ENCODE results near the gene TMPRSS6. TPM values are rescaled to one million over a fixed set of nuclear protein-coding genes. Genes with fewer than 3 reads are reported as not detected.

TMPRSS6 gene
- total RNA-seq, 1 experiment from 2014 or later, result 0.39 TPM

- Histone ChIP-seq H3K27ac (ENCODE audit: low read depth, low read length) (no peak overlapping the region), H3K79me2 (ENCODE audit: insufficient read depth, low read length) (no peaks in the 10 kb centered on the region), H3K4me3 (replicated peaks in 1 of 2; ENCODE audit: low read depth in 1 of 2, low read length in 2 of 2) (no peak overlapping the region), H3K4me1 (ENCODE audit: control insufficient read depth in 1 of 2, insufficient read depth in 2 of 2, low read length in 2 of 2) (peaks cover 0 to 4% of the 10 kb centered on the region in 2 experiments; a peak in 1 of 4 replicates), H3K36me3 (ENCODE audit: control insufficient read depth in 1 of 2, insufficient read depth in 2 of 2, low read length in 2 of 2) (no peaks in the 10 kb centered on the region), H3K4me2 (ENCODE audit: low read length) (no peak overlapping the region), H3K9me2 (ENCODE audit: insufficient read depth) (no peaks in the 10 kb centered on the region), H3K9me3 (ENCODE audit: control insufficient read depth in 1 of 2, insufficient read depth in 1 of 2, low read depth in 1 of 2, low read length in 2 of 2) (no peaks in the 10 kb centered on the region; a peak in 1 of 4 replicates), H3K9ac (ENCODE audit: low read length) (no peak overlapping the region), H3K27me3 (ENCODE audit: insufficient read depth, low read length) (no peaks in the 10 kb centered on the region), H2AFZ (ENCODE audit: low read depth, low read length, poor library complexity, severe bottlenecking) (no peak overlapping the region), H4K20me1 (ENCODE audit: insufficient read depth) (no peaks in the 10 kb centered on the region)
- ChIA-PET CTCF (no interaction called here), RAD21 (ENCODE audit: low non-redundant PET in 1 of 2, low total read pairs in 2 of 2, uncharacterized antibody in 2 of 2, unreplicated experiment in 2 of 2) (no interaction called here), POLR2A (no interaction called here)
- TF ChIP-seq CBX3 (IDR thresholded peaks at IDR 0.05; ENCODE audit: low read depth) (no peak), ZBTB33 (IDR thresholded peaks at IDR 0.05; ENCODE audit: extremely low read depth, insufficient replicate concordance, low read length) (no peak), REST (IDR thresholded peaks at IDR 0.05; ENCODE audit: low read depth) (no peak), MAX (IDR thresholded peaks at IDR 0.05) (no peak), ZFX (IDR thresholded peaks at IDR 0.05) (no peak), JUND (IDR thresholded peaks at IDR 0.05) (no peak), YY1 (IDR thresholded peaks at IDR 0.05; ENCODE audit: extremely low read depth, insufficient replicate concordance, low read depth, low read length) (no peak), SRF (IDR thresholded peaks at IDR 0.05; ENCODE audit: low read depth) (no peak), ELF1 (IDR thresholded peaks at IDR 0.05; ENCODE audit: borderline replicate concordance, low read depth) (no peak), POLR2A (IDR thresholded peaks at IDR 0.05; ENCODE audit: borderline replicate concordance, extremely low read depth, insufficient read depth, insufficient read length) (no peak), EZH2phosphoT487 (IDR thresholded peaks at IDR 0.05; ENCODE audit: borderline replicate concordance) (no peak), SIN3A (IDR thresholded peaks at IDR 0.05; ENCODE audit: low read depth) (no peak), CEBPB (IDR thresholded peaks at IDR 0.05; ENCODE audit: low read depth) (no peak), POLR2AphosphoS5 (IDR thresholded peaks at IDR 0.05; ENCODE audit: low read depth, low read length) (no peak), TCF7L2 (IDR thresholded peaks at IDR 0.05; ENCODE audit: borderline replicate concordance, extremely low read depth, insufficient read depth, insufficient read length) (no peak), FOSL1 (IDR thresholded peaks at IDR 0.05; ENCODE audit: low read depth) (no peak)
- BruUV-seq (replicated peaks), result no TSS peak
- intact Hi-C loops (cut with micrococcal nuclease), result no loop called here
- ATAC-seq (no peak), DNase-seq (ENCODE audit: low read depth, low spot score) (no peak)
Measured at GRCh38 chr22:37069319-37069718, 40.2 kb downstream of the TMPRSS6 start.

All from HCT116 (cell line).